HCT116 (cell line): ENCODE measurements around the gene PXDN. TPM values are rescaled to one million over a fixed set of nuclear protein-coding genes. Genes with fewer than 3 reads are reported as not detected.

Source experiments
- ATAC-seq: fragments of 200-7000 bp; cut with Tn5 transposase; 2 replicates; pipeline ENCODE4 v1.9.1; 2020; ENCODE audit warnings: mild to moderate bottlenecking, moderate library complexity
- BruUV-seq: library from RNA; stranded (reverse); fragments of 400-500 nt; replicated peaks from 2 replicates; lab custom pipeline; 2021; lab: Mats Ljungman, UMichigan
- CTCF ChIA-PET: fragments of 300-600 bp; sonication (Branson Sonifier 250); formaldehyde crosslinking; loops from one replicate; lab custom pipeline; 2021; ENCODE audit warnings: antibody characterized with exemption; lab: Charles Lee
- POLR2A ChIA-PET: fragments of 300-600, 350-600 bp; sonication (Branson Sonifier 250); formaldehyde crosslinking; loops from one replicate; lab custom pipeline; 2021; ENCODE audit warnings: antibody characterized with exemption; lab: Charles Lee
- RAD21 ChIA-PET, 2 experiments: fragments of 300-600 bp; sonication (Branson Sonifier 250); formaldehyde crosslinking; loops; one replicate each; lab custom pipeline; 2023; ENCODE audit warnings: low total read pairs in 2 of 2; ENCODE audit not compliant: uncharacterized antibody in 2 of 2, unreplicated experiment in 2 of 2, low non-redundant PET in 1 of 2; lab: Charles Lee
- DNase-seq: peaks from one replicate; pipeline ENCODE4 v3.0.0-alpha.2; 2010; ENCODE audit warnings: low read depth, low spot score
- H2AFZ ChIP-seq: fragments of 200-600 bp; shearing (Covaris generic), sonication (generic); 2 replicates; pipeline ENCODE4 v1.6.1; 2017; ENCODE audit warnings: low read depth, mixed run types, mixed read lengths, antibody characterized with exemption, low read length; ENCODE audit not compliant: poor library complexity, severe bottlenecking
- H3K27ac ChIP-seq: 2 replicates; pipeline ENCODE4 v1.5.1; 2012; ENCODE audit warnings: low read depth, low read length
- H3K27me3 ChIP-seq: fragments of 200-600 bp; sonication (generic); 2 replicates; pipeline ENCODE4 v1.6.1; 2016; ENCODE audit warnings: mixed run types, low read length, mixed read lengths; ENCODE audit not compliant: insufficient read depth
- H3K36me3 ChIP-seq, 2 experiments: fragments of 200-500 bp in 1 of 2; fragments of 200-600 bp in 1 of 2; sonication (Bioruptor generic) in 1 of 2; sonication (generic) in 1 of 2; 2 replicates each; pipeline versions ENCODE4 v1.5.1 to v1.6.1; 2014 to 2016; ENCODE audit warnings: low read length in 2 of 2, inconsistent platforms in 1 of 2, mixed read lengths in 1 of 2, mixed run types in 1 of 2; ENCODE audit not compliant: insufficient read depth in 2 of 2, control insufficient read depth in 1 of 2
- H3K4me1 ChIP-seq, 2 experiments: fragments of 200-600 bp in 1 of 2; sonication (generic) in 1 of 2; 2 replicates each; pipeline versions ENCODE4 v1.5.1 to v1.6.1; 2012 to 2017; ENCODE audit warnings: low read length in 2 of 2, inconsistent platforms in 1 of 2, mild to moderate bottlenecking in 1 of 2, mixed read lengths in 1 of 2, mixed run types in 1 of 2, moderate library complexity in 1 of 2; ENCODE audit not compliant: insufficient read depth in 2 of 2, control insufficient read depth in 1 of 2
- H3K4me2 ChIP-seq: fragments of 200-600 bp; sonication (generic); 2 replicates; pipeline ENCODE4 v1.6.1; 2017; ENCODE audit warnings: mixed run types, low read length, mixed read lengths
- H3K4me3 ChIP-seq, 2 experiments: fragments of 200-600 bp in 1 of 2; sonication (generic) in 1 of 2; replicated peaks in 1 of 2; 2 replicates each; pipeline ENCODE4 v1.5.1; 2011 to 2016; ENCODE audit warnings: low read length in 2 of 2, control low read depth in 1 of 2, low read depth in 1 of 2, mild to moderate bottlenecking in 1 of 2, mixed read lengths in 1 of 2, mixed run types in 1 of 2
- H3K79me2 ChIP-seq: fragments of 200-600 bp; sonication (generic); 2 replicates; pipeline ENCODE4 v1.6.1; 2017; ENCODE audit warnings: mild to moderate bottlenecking, mixed run types, low read length, moderate library complexity, mixed read lengths; ENCODE audit not compliant: insufficient read depth
- H3K9ac ChIP-seq: fragments of 200-600 bp; sonication (generic); 2 replicates; pipeline ENCODE4 v1.6.1; 2016; ENCODE audit warnings: low read length, mixed read lengths
- H3K9me2 ChIP-seq: fragments of 200-600 bp; sonication (generic), shearing (Covaris generic); 2 replicates; pipeline ENCODE4 v1.6.1; 2017; ENCODE audit warnings: mixed run types, mild to moderate bottlenecking, moderate library complexity; ENCODE audit not compliant: insufficient read depth
- H3K9me3 ChIP-seq, 2 experiments: fragments of 200-500 bp in 1 of 2; fragments of 200-600 bp in 1 of 2; sonication (Bioruptor generic) in 1 of 2; sonication (generic) in 1 of 2; 2 replicates each; pipeline ENCODE4 v1.6.1; 2014 to 2017; ENCODE audit warnings: low read length in 2 of 2, mixed read lengths in 2 of 2, inconsistent platforms in 1 of 2, low read depth in 1 of 2, mild to moderate bottlenecking in 1 of 2, mixed run types in 1 of 2, moderate library complexity in 1 of 2; ENCODE audit not compliant: control insufficient read depth in 1 of 2, insufficient read depth in 1 of 2
- H4K20me1 ChIP-seq: fragments of 200-600 bp; sonication (generic), shearing (Covaris generic); 2 replicates; pipeline ENCODE4 v1.6.1; 2017; ENCODE audit warnings: mixed run types, mild to moderate bottlenecking, moderate library complexity; ENCODE audit not compliant: insufficient read depth
- ELF1 ChIP-seq: IDR thresholded peaks from 2 replicates; pipeline ENCODE4 v1.6.1; 2012; ENCODE audit warnings: low read depth, borderline replicate concordance
- FOSL1 ChIP-seq: IDR thresholded peaks from 2 replicates; pipeline ENCODE4 v1.6.1; 2012; ENCODE audit warnings: low read depth
- JUND ChIP-seq: IDR thresholded peaks from 2 replicates; pipeline ENCODE4 v1.6.1; 2012
- POLR2AphosphoS5 ChIP-seq: IDR thresholded peaks from 2 replicates; pipeline ENCODE4 v1.6.1; 2011; ENCODE audit warnings: mild to moderate bottlenecking, low read depth, low read length, moderate library complexity
- SP1 ChIP-seq: IDR thresholded peaks from 2 replicates; pipeline ENCODE4 v1.6.1; 2012; ENCODE audit warnings: low read depth
- SRF ChIP-seq: IDR thresholded peaks from 2 replicates; pipeline ENCODE4 v1.6.1; 2012; ENCODE audit warnings: low read depth
- YY1 ChIP-seq: IDR thresholded peaks from 2 replicates; pipeline ENCODE4 v1.6.1; 2011; ENCODE audit warnings: low read length, low read depth, moderate library complexity, mild to moderate bottlenecking; ENCODE audit not compliant: insufficient replicate concordance; ENCODE audit errors: extremely low read depth
- ZFX ChIP-seq: fragments of 450-650 bp; IDR thresholded peaks from 2 replicates; pipeline ENCODE4 v1.6.1; 2017
- intact Hi-C: fragments of 100-400 bp; cut with micrococcal nuclease; formaldehyde crosslinking; loops from 2 replicates; pipeline ENCODE4 v1.10.0; 2022
- total RNA-seq: library from RNA; stranded (reverse); gene quantifications from one replicate; pipeline ENCODE4 v1.2.1, GENCODE V29; 2021; ENCODE audit not compliant: unreplicated experiment

PXDN gene
- total RNA-seq, 1 experiment from 2014 or later, result 10.7 TPM

DNA sequence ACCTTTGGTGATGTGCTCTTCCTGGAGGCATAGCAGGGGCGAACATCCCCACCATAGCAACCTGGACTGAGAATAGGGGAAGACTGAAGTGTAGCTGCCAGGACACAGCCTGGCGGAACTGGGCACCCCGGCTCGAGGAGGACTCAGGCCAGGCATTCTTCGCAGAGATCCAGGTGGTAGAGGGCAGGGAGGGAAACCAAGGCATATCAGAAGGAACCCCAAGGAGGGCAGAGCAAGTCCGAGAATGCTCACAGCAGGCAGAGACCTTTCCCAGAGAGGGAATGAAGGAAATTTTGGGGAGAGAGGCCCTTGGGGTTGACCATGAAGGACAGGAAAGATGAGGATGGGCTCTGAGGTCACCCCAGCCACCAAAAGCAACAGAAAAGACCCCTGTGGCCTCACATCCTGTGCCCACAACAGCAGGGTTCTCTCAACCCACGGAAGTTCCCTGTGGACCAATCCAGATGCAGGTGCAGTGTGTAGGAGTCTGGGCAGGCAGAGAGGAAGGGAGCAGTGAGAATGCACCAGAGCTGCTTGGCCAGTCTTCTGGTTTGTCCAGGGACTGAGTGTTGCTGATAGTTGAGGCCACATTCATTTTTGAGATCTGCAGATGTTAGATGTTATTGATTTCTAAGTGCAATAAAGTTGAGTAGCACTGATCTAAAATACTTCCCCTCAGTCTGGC, 136.9 kb downstream of the PXDN start:
- no TSS peak for BruUV-seq
- ChIA-PET CTCF (no interaction called here), POLR2A (no interaction called here), RAD21 (no interaction called here)
- Histone ChIP-seq H3K36me3 (no peaks in the 10 kb centered on the region), H3K9me2 (no peaks in the 10 kb centered on the region), H3K27me3 (peaks cover 26% of the 10 kb centered on the region), H3K4me1 (no peaks in the 10 kb centered on the region), H3K4me2 (no peak overlapping the region), H3K9me3 (no peaks in the 10 kb centered on the region), H3K9ac (no peak overlapping the region), H3K4me3 (no peak overlapping the region), H3K27ac (no peak overlapping the region), H2AFZ (no peak overlapping the region), H3K79me2 (no peaks in the 10 kb centered on the region), H4K20me1 (no peaks in the 10 kb centered on the region)
- ATAC-seq (no peak), DNase-seq (no peak)
- intact Hi-C loops, result no loop called here
- no peak for TF ChIP-seq YY1
- no peak for TF ChIP-seq POLR2AphosphoS5

- no peak for DNase-seq
- Histone ChIP-seq H3K4me2 (no peak overlapping the region), H4K20me1 (no peaks in the 10 kb centered on the region), H3K36me3 (no peaks in the 10 kb centered on the region), H3K4me1 (no peaks in the 10 kb centered on the region), H3K9ac (no peak overlapping the region), H3K79me2 (no peaks in the 10 kb centered on the region), H3K9me3 (no peaks in the 10 kb centered on the region), H3K9me2 (no peaks in the 10 kb centered on the region), H3K4me3 (no peak overlapping the region), H2AFZ (no peak overlapping the region), H3K27ac (no peak overlapping the region), H3K27me3 (peaks cover 24% of the 10 kb centered on the region)
- TF ChIP-seq FOSL1 (no peak), ZFX (no peak), SRF (no peak), JUND (no peak), POLR2AphosphoS5 (no peak), ELF1 (no peak), SP1 (no peak), YY1 (no peak)
- RAD21 ChIA-PET, result no interaction called here
- POLR2A ChIA-PET, result no interaction called here
- CTCF ChIA-PET, result no interaction called here
- no peak for ATAC-seq
- BruUV-seq, result no TSS peak
- intact Hi-C loops, result no loop called here
Observed at GRCh38 chr2:1606421-1607235, 137.7 kb downstream of the PXDN start.
